ENCODE results near the gene SMU1. TPM values are rescaled to one million over a fixed set of nuclear protein-coding genes. Genes with fewer than 3 reads are reported as not detected.

The SMU1 gene
- total RNA-seq, 1 donor from 2014 or later, result 22.9 TPM

DNA sequence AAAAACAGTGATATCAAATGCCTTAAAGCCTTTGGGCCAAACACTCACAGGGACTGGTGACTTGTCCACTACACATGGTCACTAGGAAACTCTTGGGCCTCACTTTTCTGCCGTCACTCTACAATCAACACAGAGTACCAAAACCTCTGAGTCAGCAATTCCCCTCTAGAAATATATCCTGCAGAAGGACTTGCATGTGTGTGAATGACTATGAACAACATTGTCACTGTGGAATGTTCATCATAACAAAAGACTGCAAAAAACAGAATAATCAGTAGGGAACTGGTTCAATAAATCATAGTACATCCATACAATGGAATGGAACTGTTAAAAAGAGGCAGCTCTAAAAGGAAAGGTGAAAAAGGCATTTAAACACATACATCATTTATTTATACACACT lies 44.1 kb upstream of the SMU1 start:
- Mint-ChIP-seq H3K4me3 (ENCODE audit: unreplicated experiment) (no peak overlapping the region), H3K9me3 (ENCODE audit: unreplicated experiment) (no peaks in the 10 kb centered on the region), H3K36me3 (ENCODE audit: low read depth, unreplicated experiment) (peaks cover 4% of the 10 kb centered on the region), H3K4me1 (ENCODE audit: low read depth, unreplicated experiment) (peaks cover 30% of the 10 kb centered on the region), H3K27me3 (ENCODE audit: low read depth, unreplicated experiment) (no peaks in the 10 kb centered on the region), H3K27ac (ENCODE audit: unreplicated experiment) (peak overlapping the region; percentile 3)
- H3K4me3 ChIP-seq (ENCODE audit: insufficient read depth, low read depth, low read length), result no peak overlapping the region
- H3K9ac ChIP-seq (ENCODE audit: low read length), result no peak overlapping the region
- H2AFZ ChIP-seq (ENCODE audit: low read depth, low read length), result no peak overlapping the region
- H3K4me2 ChIP-seq (ENCODE audit: low read length), result no peak overlapping the region
- peaks cover 8% of the 10 kb centered on the region for H3K4me1 ChIP-seq (ENCODE audit: insufficient read depth, low read length)
- peaks cover 2% of the 10 kb centered on the region for H3K36me3 ChIP-seq (ENCODE audit: insufficient read depth, low read length)
- TF ChIP-seq, protein P1, sequence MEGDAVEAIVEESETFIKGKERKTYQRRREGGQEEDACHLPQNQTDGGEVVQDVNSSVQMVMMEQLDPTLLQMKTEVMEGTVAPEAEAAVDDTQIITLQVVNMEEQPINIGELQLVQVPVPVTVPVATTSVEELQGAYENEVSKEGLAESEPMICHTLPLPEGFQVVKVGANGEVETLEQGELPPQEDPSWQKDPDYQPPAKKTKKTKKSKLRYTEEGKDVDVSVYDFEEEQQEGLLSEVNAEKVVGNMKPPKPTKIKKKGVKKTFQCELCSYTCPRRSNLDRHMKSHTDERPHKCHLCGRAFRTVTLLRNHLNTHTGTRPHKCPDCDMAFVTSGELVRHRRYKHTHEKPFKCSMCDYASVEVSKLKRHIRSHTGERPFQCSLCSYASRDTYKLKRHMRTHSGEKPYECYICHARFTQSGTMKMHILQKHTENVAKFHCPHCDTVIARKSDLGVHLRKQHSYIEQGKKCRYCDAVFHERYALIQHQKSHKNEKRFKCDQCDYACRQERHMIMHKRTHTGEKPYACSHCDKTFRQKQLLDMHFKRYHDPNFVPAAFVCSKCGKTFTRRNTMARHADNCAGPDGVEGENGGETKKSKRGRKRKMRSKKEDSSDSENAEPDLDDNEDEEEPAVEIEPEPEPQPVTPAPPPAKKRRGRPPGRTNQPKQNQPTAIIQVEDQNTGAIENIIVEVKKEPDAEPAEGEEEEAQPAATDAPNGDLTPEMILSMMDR (IDR thresholded peaks at IDR 0.05; ENCODE audit: insufficient read depth, low read depth, low read length), result no peak
- TF ChIP-seq EZH2 (IDR thresholded peaks at IDR 0.05; ENCODE audit: insufficient read depth, low read length), result no peak
- DNase-seq (ENCODE audit: low read depth), result no peak
- no peaks in the 10 kb centered on the region for H3K27me3 ChIP-seq (ENCODE audit: insufficient read depth, low read length)
- H3K79me2 ChIP-seq (ENCODE audit: insufficient read depth, low read length), result peaks cover 27% of the 10 kb centered on the region
- peaks cover 52% of the 10 kb centered on the region for H4K20me1 ChIP-seq (ENCODE audit: insufficient read depth, low read length)
- H3K27ac ChIP-seq (ENCODE audit: low read depth, low read length), result no peak overlapping the region
- FAIRE-seq, result no peak
- H3K9me3 ChIP-seq (ENCODE audit: insufficient read depth, low read depth, low read length), result no peaks in the 10 kb centered on the region

- H3K4me3 Mint-ChIP-seq (ENCODE audit: unreplicated experiment), result no peak overlapping the region
- DNase-seq (ENCODE audit: low read depth) (no peak), FAIRE-seq (no peak)
- Histone ChIP-seq H2AFZ (ENCODE audit: low read depth, low read length) (no peak overlapping the region), H3K27ac (ENCODE audit: low read depth, low read length) (no peak overlapping the region), H3K4me2 (ENCODE audit: low read length) (no peak overlapping the region), H3K27me3 (ENCODE audit: insufficient read depth, low read length) (no peaks in the 10 kb centered on the region), H3K9ac (ENCODE audit: low read length) (no peak overlapping the region), H3K36me3 (ENCODE audit: insufficient read depth, low read length) (peaks cover 11% of the 10 kb centered on the region), H3K9me3 (ENCODE audit: insufficient read depth, low read depth, low read length) (no peaks in the 10 kb centered on the region), H4K20me1 (ENCODE audit: insufficient read depth, low read length) (peaks cover 35% of the 10 kb centered on the region), H3K79me2 (ENCODE audit: insufficient read depth, low read length) (peaks cover 16% of the 10 kb centered on the region), H3K4me1 (ENCODE audit: insufficient read depth, low read length) (peaks cover 8% of the 10 kb centered on the region), H3K4me3 (ENCODE audit: insufficient read depth, low read depth, low read length) (no peak overlapping the region)
- H3K27ac Mint-ChIP-seq (ENCODE audit: unreplicated experiment), result no peak overlapping the region
- H3K4me1 Mint-ChIP-seq (ENCODE audit: low read depth, unreplicated experiment), result peaks cover 22% of the 10 kb centered on the region
- TF ChIP-seq, protein P1 (IDR thresholded peaks at IDR 0.05; ENCODE audit: insufficient read depth, low read depth, low read length), result no peak
- TF ChIP-seq EZH2 (IDR thresholded peaks at IDR 0.05; ENCODE audit: insufficient read depth, low read length), result no peak
- peaks cover 18% of the 10 kb centered on the region for H3K36me3 Mint-ChIP-seq (ENCODE audit: low read depth, unreplicated experiment)
- no peaks in the 10 kb centered on the region for H3K27me3 Mint-ChIP-seq (ENCODE audit: low read depth, unreplicated experiment)
- H3K9me3 Mint-ChIP-seq (ENCODE audit: unreplicated experiment), result no peaks in the 10 kb centered on the region
These were observed 41.3 kb upstream of the SMU1 start for GRCh38 chr9:33117796-33118195.

DNA sequence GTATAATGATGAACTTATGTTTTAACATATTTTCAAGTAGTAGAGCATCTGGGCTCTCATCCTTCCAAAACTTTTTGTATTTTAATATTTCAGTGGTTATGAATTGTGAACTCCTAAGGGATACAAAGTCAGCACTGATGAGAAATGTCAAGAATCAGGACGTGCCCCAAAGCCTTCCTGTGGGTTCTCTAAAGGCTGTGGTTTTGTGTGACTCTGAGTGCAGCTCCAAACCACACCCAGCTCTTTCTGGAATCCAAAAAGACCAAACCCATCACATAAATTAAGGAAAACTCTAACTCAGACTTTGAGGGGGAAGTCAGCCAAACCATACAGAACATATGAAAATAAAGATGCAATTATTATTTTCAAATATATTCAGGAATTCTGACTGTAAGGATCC lies 40.8 kb upstream of the SMU1 start:
- no peak overlapping the region for H3K4me3 Mint-ChIP-seq (ENCODE audit: unreplicated experiment)
- H3K27me3 Mint-ChIP-seq (ENCODE audit: low read depth, unreplicated experiment), result no peaks in the 10 kb centered on the region
- peak overlapping the region; percentile 1 for H3K4me2 ChIP-seq (ENCODE audit: low read length)
- FAIRE-seq (peak; percentile 34), DNase-seq (ENCODE audit: low read depth) (peak; percentile 73)
- no peak for TF ChIP-seq EZH2 (IDR thresholded peaks at IDR 0.05; ENCODE audit: insufficient read depth, low read length)
- TF ChIP-seq, protein P1 (IDR thresholded peaks at IDR 0.05; ENCODE audit: insufficient read depth, low read depth, low read length), result no peak
- H3K27ac Mint-ChIP-seq (ENCODE audit: unreplicated experiment), result peak overlapping the region; percentile 90
- H3K4me3 ChIP-seq (ENCODE audit: insufficient read depth, low read depth, low read length), result no peak overlapping the region
- H3K4me1 ChIP-seq (ENCODE audit: insufficient read depth, low read length), result peaks cover 8% of the 10 kb centered on the region
- peak overlapping the region; percentile 3 for H3K27ac ChIP-seq (ENCODE audit: low read depth, low read length)
- H3K36me3 Mint-ChIP-seq (ENCODE audit: low read depth, unreplicated experiment), result peaks cover 22% of the 10 kb centered on the region
- peaks cover 35% of the 10 kb centered on the region for H4K20me1 ChIP-seq (ENCODE audit: insufficient read depth, low read length)
- peaks cover 22% of the 10 kb centered on the region for H3K4me1 Mint-ChIP-seq (ENCODE audit: low read depth, unreplicated experiment)
- H3K9ac ChIP-seq (ENCODE audit: low read length), result peak overlapping the region; percentile 6
- no peak overlapping the region for H2AFZ ChIP-seq (ENCODE audit: low read depth, low read length)
- H3K9me3 ChIP-seq (ENCODE audit: insufficient read depth, low read depth, low read length), result no peaks in the 10 kb centered on the region
- peaks cover 16% of the 10 kb centered on the region for H3K79me2 ChIP-seq (ENCODE audit: insufficient read depth, low read length)
- H3K36me3 ChIP-seq (ENCODE audit: insufficient read depth, low read length), result peaks cover 13% of the 10 kb centered on the region
- H3K27me3 ChIP-seq (ENCODE audit: insufficient read depth, low read length), result no peaks in the 10 kb centered on the region
- H3K9me3 Mint-ChIP-seq (ENCODE audit: unreplicated experiment), result no peaks in the 10 kb centered on the region
